GM21526 (cell line): ENCODE results near the gene APOE.
"Not testable (repeated sequence)": the region's sequence is repeated elsewhere in the genome, so short reads cannot be mapped to it uniquely, and the experiment has no call there.

Experiments used
- ATAC-seq: cut with Tn5 transposase; IDR thresholded peaks from one replicate; pipeline ENCODE4 v1.9.1; 2021; ENCODE audit warnings: moderate library complexity; ENCODE audit not compliant: unreplicated experiment, low FRiP score

The APOE gene

DNA sequence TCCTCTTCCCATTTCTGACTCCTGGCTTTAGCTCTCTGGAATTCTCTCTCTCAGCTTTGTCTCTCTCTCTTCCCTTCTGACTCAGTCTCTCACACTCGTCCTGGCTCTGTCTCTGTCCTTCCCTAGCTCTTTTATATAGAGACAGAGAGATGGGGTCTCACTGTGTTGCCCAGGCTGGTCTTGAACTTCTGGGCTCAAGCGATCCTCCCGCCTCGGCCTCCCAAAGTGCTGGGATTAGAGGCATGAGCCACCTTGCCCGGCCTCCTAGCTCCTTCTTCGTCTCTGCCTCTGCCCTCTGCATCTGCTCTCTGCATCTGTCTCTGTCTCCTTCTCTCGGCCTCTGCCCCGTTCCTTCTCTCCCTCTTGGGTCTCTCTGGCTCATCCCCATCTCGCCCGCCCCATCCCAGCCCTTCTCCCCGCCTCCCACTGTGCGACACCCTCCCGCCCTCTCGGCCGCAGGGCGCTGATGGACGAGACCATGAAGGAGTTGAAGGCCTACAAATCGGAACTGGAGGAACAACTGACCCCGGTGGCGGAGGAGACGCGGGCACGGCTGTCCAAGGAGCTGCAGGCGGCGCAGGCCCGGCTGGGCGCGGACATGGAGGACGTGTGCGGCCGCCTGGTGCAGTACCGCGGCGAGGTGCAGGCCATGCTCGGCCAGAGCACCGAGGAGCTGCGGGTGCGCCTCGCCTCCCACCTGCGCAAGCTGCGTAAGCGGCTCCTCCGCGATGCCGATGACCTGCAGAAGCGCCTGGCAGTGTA, 2.7 kb downstream of the APOE start:
- ATAC-seq: no peak

DNA sequence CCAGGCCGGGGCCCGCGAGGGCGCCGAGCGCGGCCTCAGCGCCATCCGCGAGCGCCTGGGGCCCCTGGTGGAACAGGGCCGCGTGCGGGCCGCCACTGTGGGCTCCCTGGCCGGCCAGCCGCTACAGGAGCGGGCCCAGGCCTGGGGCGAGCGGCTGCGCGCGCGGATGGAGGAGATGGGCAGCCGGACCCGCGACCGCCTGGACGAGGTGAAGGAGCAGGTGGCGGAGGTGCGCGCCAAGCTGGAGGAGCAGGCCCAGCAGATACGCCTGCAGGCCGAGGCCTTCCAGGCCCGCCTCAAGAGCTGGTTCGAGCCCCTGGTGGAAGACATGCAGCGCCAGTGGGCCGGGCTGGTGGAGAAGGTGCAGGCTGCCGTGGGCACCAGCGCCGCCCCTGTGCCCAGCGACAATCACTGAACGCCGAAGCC, 3.3 kb downstream of the APOE start:
- ATAC-seq: no peak

DNA sequence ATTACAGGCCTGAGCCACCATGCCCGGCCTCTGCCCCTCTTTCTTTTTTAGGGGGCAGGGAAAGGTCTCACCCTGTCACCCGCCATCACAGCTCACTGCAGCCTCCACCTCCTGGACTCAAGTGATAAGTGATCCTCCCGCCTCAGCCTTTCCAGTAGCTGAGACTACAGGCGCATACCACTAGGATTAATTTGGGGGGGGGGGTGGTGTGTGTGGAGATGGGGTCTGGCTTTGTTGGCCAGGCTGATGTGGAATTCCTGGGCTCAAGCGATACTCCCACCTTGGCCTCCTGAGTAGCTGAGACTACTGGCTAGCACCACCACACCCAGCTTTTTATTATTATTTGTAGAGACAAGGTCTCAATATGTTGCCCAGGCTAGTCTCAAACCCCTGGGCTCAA, 4.2 kb downstream of the APOE start:
- no peak for ATAC-seq

DNA sequence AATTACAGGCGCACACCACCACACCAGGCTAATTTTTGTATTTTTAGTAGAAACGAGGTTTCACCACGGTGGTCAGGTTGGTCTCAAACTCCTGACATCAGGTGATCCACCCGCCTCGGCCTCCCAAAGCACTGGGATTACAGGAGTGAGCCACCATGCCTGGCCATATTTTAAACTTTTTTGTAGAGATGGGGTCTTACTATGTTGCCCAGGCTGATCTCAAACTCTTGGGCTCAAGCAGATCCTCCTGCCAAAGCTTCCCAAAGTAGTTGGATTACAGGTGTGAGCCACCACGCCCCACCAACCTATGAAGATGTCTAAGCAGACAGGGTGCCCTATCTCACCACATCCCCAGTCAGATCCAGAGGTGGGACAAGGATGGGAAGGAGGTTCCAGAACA, 6.3 kb downstream of the APOE start:
- not testable (repeated sequence) for ATAC-seq

DNA sequence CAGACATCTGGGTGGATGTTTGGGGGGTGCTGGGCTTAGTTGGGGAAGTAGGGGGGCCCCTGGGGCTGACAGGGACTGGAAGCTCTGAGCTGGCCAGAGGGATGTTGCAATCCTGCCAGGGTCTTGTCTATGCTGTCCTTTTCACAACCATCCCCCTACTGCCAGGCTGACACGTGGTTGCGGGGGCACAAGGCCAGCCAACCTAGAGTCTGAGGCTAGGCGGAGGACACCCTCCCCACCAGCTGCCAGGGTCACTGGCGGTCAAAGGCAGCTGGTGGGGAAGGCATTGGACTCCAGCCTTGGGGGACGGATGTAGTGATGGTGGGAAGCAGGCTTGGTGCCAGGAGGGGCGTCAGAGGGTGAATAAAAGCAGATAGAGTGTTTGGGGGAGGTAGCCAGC, 7.3 kb downstream of the APOE start:
- ATAC-seq: no peak

DNA sequence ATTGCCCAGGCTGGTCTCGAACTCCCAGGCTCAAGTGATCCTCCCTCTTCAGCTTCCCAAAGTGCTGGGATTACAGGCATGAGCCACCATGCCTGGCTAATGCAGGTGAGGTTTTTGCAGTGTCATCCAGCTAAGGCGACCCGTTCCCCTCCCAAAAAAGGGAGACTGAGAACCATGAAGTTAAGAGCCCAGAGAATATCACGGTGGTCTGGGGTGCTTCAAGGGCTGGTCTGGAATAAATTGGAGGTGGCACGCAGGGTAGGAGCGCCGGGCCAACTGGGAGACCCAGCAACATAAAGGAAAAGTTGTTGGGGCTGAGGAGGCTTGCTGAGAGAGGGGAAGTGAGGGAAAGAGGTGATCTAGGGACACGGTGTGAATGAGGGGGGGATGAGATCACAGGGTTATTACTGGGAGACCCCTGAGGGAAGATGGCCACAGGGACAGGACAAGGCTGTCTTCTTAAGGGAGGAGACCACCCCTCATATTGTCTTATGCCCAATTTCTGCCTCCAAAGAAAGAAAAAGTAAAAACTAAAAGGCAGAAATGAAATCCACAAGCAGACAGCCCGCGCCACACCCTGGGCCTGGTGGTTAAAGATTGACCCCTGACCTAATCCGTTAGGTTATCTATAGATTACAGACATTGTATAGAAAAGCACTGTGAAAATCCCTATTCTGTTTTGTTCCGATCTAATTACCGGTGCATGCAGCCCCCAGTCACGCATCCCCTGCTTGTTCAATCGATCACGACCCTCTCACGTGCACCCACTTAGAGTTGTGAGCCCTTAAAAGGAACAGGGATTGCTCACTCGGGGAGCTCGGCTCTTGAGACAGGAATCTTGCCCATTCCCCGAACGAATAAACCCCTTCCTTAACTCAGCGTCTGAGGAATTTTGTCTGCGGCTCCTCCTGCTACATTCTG, 8.2 kb downstream of the APOE start:
- ATAC-seq: not testable (repeated sequence)

DNA sequence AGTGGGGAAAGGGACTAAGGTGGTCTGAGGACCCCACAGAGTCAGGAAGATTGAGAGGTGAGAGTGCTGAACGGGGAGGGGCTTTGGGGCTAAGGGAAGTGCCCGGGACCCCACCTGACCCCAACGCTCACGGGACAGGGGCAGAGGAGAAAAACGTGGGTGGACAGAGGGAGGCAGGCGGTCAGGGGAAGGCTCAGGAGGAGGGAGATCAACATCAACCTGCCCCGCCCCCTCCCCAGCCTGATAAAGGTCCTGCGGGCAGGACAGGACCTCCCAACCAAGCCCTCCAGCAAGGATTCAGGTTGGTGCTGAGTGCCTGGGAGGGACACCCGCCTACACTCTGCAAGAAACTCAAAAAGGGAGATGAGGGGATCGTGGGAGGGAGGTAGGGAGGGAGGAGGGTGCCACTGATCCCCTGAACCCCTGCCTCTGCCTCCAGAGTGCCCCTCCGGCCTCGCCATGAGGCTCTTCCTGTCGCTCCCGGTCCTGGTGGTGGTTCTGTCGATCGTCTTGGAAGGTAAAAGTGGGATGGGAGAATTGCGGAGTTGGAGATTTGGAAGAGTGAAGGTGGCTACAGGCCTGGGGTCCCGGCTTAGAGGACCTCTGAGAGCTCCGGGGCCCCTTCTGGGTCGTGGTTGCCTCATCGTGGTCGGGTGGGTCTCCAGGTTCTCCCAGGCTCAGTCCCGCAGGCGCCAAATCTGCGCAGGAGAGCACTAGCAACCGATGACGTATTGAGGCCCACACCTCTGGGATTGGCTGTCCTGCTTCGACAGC, 9.0 kb downstream of the APOE start, which contains the start of gene APOC1:
Gene APOC1 (plus strand): TSS at position 176 of the 774 bp plus-strand sequence. CDS start 284 bp downstream, at position 460.
- ATAC-seq: peak; percentile 93

DNA sequence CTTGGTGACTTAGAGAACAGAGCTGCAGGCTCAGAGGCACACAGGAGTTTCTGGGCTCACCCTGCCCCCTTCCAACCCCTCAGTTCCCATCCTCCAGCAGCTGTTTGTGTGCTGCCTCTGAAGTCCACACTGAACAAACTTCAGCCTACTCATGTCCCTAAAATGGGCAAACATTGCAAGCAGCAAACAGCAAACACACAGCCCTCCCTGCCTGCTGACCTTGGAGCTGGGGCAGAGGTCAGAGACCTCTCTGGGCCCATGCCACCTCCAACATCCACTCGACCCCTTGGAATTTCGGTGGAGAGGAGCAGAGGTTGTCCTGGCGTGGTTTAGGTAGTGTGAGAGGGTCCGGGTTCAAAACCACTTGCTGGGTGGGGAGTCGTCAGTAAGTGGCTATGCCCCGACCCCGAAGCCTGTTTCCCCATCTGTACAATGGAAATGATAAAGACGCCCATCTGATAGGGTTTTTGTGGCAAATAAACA, 18.7 kb downstream of the APOE start:
- no peak for ATAC-seq

DNA sequence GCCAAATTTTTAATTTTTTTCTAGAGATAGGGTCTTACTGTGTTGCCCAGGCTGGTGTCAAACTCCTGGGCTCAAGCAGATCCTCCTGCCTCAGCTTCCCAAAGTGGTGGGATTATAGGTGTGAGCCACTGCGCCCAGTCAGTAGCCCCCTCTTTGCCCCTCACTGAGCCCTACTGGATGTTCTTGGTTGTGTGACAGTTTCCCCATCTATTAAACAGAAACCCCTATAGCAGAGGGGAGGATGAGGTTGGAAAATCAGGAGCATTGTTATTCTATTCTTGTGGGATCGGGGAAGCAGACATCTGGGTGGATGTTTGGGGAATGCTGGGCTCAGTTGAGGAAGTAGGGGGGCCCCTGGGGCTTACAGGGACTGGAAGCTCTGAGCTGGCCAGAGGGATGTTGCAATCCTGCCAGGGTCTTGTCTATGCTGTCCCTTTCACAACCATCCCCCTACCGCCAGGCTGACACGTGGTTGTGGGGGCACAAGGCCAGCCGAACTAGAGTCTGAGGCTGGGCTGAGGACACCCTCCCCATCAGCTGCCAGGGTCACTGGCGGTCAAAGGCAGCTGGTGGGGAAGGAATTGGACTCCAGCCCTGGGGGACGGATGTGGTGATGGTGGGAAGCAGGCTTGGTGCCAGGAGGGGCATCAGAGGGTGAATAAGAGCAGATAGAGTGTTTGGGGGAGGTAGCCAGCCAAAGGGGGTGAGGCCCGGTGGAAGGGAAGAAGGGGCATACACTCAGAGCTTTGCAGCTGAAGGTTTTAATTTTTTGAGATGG, 19.7 kb downstream of the APOE start:
- ATAC-seq: no peak

DNA sequence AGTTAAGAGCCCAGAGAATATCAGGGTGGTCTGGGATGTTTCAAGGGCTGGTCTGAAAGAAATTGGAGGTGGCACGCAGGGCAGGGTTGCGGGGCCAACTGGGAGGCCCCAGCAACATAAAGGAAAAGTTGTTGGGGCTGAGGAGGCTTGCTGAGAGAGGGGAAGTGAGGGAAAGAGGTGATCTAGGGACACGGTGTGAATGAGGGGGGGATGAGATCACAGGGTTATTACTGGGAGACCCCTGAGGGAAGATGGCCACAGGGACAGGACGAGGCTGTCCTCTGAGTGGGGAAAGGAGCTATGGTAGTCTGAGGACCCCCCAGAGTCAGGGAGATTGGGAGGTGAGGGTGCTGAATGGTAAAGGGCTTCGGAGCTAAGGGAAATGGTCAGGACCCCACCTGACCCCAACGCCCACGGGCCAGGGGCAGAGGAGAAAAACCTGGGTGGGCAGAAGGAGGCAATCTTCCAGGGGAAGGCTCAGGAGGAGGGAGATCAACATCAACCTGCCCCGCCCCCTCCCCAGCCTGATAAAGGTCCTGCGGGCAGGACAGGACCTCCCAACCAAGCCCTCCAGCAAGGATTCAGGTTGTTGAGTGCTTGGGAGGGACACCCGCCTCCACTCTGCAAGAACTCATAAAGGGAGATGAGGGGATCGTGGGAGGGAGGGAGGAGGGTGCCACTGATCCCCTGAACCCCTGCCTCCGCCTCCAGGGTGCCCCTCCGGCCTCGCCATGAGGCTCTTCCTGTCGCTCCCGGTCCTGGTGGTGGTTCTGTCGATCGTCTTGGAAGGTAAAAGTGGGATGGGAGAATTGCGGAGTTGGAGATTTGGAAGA, 20.9 kb downstream of the APOE start:
- ATAC-seq: not testable (repeated sequence)

DNA sequence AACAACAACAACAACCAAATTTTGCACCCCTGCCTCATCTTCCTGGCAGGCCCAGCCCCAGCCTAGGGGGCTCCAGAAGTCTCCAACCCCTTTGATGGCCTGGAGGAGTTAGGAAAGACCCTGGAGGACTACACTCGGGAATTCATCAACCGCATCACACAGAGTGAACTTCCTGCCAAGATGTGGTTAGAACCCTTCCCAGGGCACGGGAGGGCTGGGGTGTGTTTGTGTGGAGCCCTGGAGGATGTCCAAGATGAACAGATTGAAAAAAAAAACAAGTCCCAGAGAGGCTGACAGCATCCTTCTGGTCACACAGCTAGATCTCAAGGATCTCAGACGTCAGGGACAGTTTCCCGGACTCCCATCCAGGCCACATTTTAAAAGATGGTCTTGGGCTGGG, 22.1 kb downstream of the APOE start:
- no peak for ATAC-seq

DNA sequence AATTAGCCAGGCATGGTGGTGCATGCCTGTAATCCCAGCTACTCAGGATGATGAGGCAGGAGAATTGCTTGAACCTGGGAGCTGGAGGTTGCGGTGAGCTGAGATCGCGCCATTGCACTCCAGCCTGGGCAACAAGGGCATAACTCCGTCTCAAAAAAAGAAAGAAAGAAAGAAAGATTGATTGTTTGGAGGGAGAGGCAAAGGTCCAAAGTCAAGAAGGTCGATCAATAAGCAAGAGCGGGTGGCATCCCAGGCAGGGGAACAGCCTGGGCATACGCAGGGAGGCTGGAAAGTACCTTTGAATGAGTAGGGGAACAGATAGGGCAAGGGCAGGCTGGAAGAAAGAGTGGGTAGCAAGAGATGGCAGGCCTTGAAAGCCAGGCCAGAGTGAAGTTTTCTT, 24.5 kb downstream of the APOE start:
- no peak for ATAC-seq

DNA sequence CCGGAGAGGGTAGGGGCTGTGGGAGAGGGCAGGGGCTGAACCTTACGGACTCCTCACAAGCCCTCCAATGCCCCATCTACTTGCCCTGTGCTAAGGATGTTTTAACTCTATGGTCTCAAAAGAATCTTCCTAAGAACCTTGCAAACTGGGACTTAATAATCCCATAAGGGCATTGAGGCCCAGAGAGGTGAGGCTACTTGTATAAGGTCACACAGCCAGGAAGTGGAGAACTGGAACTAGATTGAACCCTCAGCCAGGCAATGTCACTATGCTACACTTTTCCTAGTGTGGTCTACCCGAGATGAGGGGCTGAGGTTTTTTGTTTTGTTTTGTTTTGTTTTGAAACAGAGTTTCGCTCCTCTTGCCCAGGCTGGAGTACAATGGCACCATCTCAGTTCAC, 25.9 kb downstream of the APOE start:
- no peak for ATAC-seq

DNA sequence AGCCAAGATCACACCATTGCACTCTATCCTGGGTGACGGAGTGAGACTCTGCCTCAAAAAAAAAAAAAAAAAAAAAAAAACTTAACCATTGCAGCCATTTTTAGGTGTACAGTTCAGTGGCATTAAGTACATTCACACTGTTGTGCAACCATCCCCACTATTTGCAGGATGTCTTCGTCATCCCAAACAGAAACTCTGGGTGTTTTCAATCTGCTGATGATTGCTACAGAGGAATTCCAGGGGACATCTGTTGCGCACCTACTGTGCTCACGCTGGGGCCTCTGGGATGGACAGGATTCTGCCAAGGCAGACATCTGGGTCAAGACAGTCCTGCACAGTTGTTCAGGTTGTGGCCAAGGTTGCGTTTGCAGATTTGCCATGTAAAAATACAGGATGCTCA, 34.1 kb downstream of the APOE start:
- ATAC-seq: no peak

DNA sequence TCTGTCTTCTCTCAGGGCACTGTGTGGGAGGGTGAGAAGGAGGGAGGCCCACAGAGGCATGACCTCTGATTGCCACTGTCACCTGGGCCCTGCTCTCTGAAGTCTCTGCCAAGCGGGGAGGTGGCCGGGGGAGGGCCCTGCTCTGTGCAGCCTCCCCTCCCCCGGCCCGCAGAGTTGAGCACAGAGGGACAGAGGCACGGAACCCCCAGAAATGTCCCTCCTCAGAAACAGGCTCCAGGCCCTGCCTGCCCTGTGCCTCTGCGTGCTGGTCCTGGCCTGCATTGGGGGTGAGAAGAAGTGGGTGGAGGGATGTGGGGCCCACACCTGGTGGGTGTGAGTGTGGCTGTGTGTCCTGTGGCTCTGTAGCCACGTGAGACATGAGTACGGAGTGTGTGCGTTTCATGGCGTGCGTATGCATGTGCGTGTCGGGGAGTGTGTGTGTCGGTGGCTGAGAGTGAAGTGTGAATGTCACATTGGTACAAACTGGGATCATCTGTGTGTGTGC, 36.5 kb downstream of the APOE start, which contains the start of gene APOC4:
Gene APOC4 (plus strand): TSS at position 171 of the 505 bp plus-strand sequence. CDS start 41 bp downstream, at position 212.
- no peak for ATAC-seq

DNA sequence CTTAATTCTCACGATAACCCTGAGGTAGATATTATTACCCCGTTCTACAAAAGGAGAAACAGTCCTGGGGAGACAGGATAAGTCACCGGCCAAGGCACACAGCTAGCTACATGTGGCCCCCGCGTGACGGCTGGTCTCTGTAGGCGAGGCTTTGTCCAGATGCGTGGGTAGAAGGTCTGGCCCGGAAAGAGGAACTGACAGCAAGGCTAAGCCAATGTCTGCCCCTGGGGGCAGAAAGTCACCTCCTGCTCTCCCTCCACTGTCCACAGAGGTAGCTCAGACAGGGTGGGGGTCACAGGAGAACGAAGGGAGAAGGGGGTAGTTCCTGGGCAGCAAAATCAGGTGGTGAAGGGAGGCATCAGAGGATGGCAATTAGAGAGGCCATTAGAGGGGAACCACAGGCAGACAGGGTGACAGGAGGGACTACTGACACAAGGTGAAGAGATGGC, 38.2 kb downstream of the APOE start:
- ATAC-seq: peak; percentile 54

DNA sequence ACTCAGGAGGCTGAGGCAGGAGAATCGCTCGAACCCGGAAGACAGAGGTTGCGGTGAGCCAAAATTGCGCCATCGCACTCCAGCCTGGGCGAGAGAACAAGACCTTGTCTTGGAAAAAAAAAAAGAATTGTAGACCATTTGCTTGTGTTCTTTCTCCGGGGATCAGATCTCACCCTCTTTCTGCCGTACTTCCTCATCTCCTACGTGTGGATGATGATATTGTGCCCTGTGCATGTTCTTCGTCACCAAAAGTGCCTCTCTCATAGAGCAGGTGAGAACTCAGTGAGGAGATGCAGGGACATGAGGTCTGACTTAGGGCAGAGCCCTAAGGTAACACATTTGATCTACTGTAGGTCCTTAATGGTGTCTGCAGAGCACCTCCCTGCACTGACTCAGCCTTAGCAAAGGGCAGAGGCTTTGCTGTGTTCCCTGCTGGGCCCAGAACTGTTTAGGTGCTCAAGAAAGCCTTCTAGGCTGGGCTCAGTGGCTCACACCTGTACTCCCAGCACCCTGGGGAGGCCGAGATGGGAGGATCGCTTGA, 41.5 kb downstream of the APOE start:
- no peak for ATAC-seq

DNA sequence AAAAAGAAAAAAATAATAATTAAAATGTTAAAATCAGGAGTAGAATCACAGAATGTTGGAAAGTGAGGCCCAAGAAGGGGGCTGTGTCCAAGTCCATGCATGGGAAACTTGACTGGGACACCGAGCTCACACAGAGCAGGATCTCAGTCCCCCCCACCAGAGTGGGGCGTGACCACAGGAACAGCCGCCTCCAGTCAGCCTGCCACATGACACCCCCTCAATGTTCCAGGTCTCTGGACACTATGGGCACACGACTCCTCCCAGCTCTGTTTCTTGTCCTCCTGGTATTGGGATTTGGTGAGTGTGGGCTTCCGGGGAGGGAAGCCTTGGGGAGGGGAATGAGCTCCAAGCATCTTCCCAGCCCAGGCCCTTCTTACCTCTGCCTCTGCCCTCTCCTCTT, 42.6 kb downstream of the APOE start:
- no peak for ATAC-seq
